ENCODE results near the gene IL17RB.

IL17RB gene

DNA sequence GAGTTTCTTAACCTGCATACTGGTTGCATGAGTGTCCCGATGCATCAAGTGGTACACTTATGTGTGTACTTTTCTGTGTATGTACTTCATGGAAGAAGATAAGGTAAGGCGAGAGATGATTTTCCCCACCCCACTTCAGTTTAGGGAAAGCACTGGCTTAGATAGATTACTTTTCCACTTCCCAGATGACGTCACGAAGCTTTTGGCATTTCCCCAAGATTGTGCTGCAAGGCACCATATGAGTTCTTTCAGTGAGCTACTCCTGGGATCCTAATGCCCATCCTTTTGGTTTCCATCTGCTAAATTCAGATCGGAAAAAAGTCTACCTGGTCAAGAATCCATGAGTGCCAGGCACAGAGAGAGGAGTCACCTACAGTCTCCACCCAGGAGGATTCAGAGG is 4.5 kb downstream of the IL17RB start:
- DNase-seq (ENCODE audit: extremely low read depth, low read depth): peak; percentile 2
- TF ChIP-seq, protein P1, sequence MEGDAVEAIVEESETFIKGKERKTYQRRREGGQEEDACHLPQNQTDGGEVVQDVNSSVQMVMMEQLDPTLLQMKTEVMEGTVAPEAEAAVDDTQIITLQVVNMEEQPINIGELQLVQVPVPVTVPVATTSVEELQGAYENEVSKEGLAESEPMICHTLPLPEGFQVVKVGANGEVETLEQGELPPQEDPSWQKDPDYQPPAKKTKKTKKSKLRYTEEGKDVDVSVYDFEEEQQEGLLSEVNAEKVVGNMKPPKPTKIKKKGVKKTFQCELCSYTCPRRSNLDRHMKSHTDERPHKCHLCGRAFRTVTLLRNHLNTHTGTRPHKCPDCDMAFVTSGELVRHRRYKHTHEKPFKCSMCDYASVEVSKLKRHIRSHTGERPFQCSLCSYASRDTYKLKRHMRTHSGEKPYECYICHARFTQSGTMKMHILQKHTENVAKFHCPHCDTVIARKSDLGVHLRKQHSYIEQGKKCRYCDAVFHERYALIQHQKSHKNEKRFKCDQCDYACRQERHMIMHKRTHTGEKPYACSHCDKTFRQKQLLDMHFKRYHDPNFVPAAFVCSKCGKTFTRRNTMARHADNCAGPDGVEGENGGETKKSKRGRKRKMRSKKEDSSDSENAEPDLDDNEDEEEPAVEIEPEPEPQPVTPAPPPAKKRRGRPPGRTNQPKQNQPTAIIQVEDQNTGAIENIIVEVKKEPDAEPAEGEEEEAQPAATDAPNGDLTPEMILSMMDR (IDR thresholded peaks at IDR 0.05; ENCODE audit: low read depth, low read length): no peak

DNA sequence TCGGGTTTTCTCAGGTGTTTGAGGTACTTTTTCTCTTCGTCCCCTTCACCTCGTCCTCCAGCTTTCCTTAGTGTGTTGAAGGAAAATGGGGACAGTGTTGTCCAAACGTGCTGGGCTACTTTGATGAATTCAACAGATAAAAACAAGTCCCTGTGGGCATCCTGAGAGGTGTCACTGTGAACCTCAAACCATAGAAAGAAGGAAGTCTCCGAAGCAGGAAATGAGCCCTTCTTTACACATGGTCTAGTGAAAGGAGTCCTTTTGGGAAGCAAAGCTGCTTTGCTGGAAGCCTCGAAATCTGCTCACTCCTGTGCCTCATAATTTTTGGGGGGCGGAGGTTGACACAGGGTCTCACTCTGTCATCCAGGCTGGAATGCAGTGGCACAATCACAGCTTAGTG is 10.6 kb downstream of the IL17RB start:
- TF ChIP-seq, protein P1 (IDR thresholded peaks at IDR 0.05; ENCODE audit: low read depth, low read length): no peak
- DNase-seq (ENCODE audit: extremely low read depth, low read depth): no peak

DNA sequence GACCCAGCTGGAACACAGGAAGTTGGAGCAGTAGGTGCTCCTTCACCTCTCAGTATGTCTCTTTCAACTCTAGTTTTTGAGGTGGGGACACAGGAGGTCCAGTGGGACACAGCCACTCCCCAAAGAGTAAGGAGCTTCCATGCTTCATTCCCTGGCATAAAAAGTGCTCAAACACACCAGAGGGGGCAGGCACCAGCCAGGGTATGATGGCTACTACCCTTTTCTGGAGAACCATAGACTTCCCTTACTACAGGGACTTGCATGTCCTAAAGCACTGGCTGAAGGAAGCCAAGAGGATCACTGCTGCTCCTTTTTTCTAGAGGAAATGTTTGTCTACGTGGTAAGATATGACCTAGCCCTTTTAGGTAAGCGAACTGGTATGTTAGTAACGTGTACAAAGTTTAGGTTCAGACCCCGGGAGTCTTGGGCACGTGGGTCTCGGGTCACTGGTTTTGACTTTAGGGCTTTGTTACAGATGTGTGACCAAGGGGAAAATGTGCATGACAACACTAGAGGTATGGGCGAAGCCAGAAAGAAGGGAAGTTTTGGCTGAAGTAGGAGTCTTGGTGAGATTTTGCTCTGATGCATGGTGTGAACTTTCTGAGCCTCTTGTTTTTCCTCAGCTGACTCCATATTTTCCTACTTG is 11.9 kb downstream of the IL17RB start:
- DNase-seq (ENCODE audit: extremely low read depth, low read depth): no peak
- TF ChIP-seq, protein P1 (IDR thresholded peaks at IDR 0.05; ENCODE audit: low read depth, low read length): no peak

DNA sequence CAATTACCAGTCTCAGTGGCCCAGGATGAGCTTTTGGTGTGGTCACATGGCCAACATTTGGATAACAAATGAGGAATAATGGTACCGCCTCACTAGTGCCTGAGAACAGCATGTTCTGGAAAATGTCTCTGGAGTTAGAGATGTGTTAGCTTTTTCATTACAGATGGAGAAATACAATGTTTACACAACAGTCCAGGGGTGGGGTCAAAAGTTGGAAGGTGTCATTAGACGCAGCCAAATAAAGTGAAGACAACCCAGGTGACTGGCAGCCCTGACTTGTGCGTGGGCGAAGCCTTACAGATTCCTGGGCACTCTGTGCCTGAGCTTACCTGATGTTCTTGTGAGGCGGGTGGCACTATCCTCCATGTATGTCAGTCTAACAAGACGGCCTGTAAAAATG is 12.8 kb downstream of the IL17RB start:
- no peak for DNase-seq (ENCODE audit: extremely low read depth, low read depth)
- TF ChIP-seq, protein P1 (IDR thresholded peaks at IDR 0.05; ENCODE audit: low read depth, low read length): no peak

DNA sequence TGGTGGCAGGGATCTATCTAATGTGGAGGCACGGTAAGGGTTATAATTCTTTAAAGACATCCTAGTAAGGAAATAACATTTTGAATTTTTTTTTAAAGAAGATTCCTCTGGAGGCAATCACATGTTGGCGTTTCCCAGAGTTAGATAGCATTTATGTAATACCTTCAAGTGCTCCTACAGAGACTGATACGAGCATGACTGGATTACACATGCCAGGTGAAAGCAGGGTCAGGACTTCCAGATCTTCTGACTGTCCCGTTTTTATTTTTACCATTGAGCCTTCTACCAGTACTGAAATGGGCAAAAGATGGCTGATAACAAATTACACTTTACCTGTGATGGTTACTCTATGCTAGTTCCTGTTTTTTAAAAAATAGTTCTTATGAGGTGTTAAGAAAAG is 13.8 kb downstream of the IL17RB start:
- DNase-seq (ENCODE audit: extremely low read depth, low read depth): no peak
- TF ChIP-seq, protein P1 (IDR thresholded peaks at IDR 0.05; ENCODE audit: low read depth, low read length): no peak

DNA sequence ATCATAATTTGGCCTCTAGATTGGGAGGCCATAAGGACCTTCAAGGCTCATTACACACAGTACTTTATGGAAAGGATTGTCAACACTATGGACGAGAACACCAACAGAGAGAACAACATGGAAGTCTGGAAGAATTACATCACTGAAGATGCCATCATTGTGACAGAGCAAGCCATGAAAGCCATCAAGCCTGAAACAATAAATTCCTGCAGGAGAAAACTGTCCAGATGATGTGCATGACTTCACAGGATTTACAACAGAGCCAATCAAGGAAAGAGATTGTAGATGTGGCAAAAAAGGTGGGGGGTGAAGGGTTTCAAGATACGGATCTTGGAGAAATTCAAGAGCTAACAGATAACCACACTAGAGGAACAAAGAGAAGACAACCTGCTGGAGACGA is 15.9 kb downstream of the IL17RB start:
- no peak for DNase-seq (ENCODE audit: extremely low read depth, low read depth)

DNA sequence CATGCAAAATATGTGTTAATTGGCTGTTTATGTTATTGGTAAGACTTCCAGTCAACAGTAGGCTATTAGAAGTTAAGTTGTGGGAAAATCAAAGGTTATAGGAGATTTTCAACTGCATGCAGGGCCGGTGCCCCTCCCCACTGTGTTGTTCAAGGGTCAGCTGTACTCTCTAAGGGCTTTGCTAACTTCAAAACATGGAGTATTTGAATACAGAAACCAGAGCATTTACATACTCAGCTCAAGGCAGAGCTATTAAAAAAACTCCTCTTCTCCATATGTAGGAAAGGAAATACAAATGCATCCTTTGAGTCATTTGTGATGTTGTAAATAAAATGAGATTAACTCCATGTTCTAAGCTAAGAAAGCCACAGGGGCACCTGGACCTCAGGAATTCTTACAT is 16.8 kb downstream of the IL17RB start:
- TF ChIP-seq, protein P1 (IDR thresholded peaks at IDR 0.05; ENCODE audit: low read depth, low read length): no peak
- no peak for DNase-seq (ENCODE audit: extremely low read depth, low read depth)

More for the DNA sequence above, 15.9 kb downstream of the IL17RB start:
- TF ChIP-seq, protein P1 (IDR thresholded peaks at IDR 0.05; ENCODE audit: low read depth, low read length): no peak
